Ascending aorta (tissue), 2 donors: ENCODE measurements around the gene HACD3. TPM values are rescaled to one million over a fixed set of nuclear protein-coding genes. Genes with fewer than 3 reads are reported as not detected.

ENCODE experiments used
- DNase-seq, 2 donors: peaks; one replicate each; pipeline ENCODE4 v3.0.0-alpha.2; 2019; ENCODE audit warnings: low spot score in 2 of 2
- H3K27ac ChIP-seq, 2 donors: fragments of 200-600 bp; sonication (generic); one replicate each; pipeline ENCODE4 v1.5.1; 2016 to 2017; ENCODE audit warnings: mild to moderate bottlenecking in 1 of 2
- H3K27me3 ChIP-seq: fragments of 200-600 bp; sonication (generic); one replicate; pipeline ENCODE4 v1.5.1; 2017
- H3K36me3 ChIP-seq, 2 donors: fragments of 200-600 bp; sonication (generic); one replicate each; pipeline ENCODE4 v1.5.1; 2016
- H3K4me1 ChIP-seq, 2 donors: fragments of 200-600 bp; sonication (generic); one replicate each; pipeline ENCODE4 v1.5.1; 2016 to 2017; ENCODE audit warnings: mild to moderate bottlenecking in 1 of 2
- H3K4me3 ChIP-seq, 2 donors: fragments of 200-600 bp; sonication (generic); one replicate each; pipeline ENCODE4 v1.5.1; 2016 to 2017; ENCODE audit warnings: mild to moderate bottlenecking in 1 of 2
- H3K9me3 ChIP-seq, 2 donors: fragments of 200-600 bp; sonication (generic); one replicate each; pipeline ENCODE4 v1.5.1; 2016
- intact Hi-C: fragments of 100-400 bp; cut with DNase I; formaldehyde crosslinking; loops from one replicate; pipeline ENCODE4 v1.15.1; 2023
- total RNA-seq: library from RNA; depleted of rRNA; stranded (reverse); fragments of >200 nt; gene quantifications from one replicate; pipeline ENCODE4 v1.1.0, GENCODE V29; 2016
- TF ChIP-seq, protein P1 (sequence below), 3 experiments: fragments of 200-600 bp in 2 of 3; fragments of 450-650 bp in 1 of 3; sonication (generic) in 2 of 3; IDR thresholded peaks; one replicate each; pipeline ENCODE4 v1.5.1; 2016 to 2019; ENCODE audit warnings: antibody characterized with exemption in 3 of 3, mild to moderate bottlenecking in 1 of 3, moderate library complexity in 1 of 3

HACD3 gene
- total RNA-seq, 1 donor from 2014 or later: 46.2 TPM

DNA sequence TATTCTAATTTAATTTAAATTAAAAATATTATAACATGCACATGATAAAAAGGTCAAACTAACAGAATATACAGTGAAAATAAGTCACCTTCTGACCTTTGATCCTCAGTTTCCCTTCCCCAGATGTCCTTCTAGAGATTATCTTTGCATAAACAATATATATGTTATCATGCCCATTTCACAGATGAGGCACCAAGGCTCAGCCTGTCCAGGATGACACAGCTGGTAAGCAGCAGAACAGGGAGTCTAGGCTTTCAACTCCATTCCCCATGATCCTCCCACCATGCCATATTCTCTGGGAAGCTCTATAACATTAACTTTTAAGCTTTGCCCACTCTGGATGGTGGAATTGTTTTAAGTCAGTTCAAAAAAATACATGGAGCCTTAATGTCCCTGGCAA, 92.8 kb downstream of the HACD3 start:
- Histone ChIP-seq H3K36me3 (peaks cover 13 to 18% of the 10 kb centered on the region in 2 donors), H3K27ac (no peak overlapping the region), H3K27me3 (no peaks in the 10 kb centered on the region), H3K9me3 (no peaks in the 10 kb centered on the region), H3K4me3 (no peak overlapping the region), H3K4me1 (no peaks in the 10 kb centered on the region)
- TF ChIP-seq, protein P1, sequence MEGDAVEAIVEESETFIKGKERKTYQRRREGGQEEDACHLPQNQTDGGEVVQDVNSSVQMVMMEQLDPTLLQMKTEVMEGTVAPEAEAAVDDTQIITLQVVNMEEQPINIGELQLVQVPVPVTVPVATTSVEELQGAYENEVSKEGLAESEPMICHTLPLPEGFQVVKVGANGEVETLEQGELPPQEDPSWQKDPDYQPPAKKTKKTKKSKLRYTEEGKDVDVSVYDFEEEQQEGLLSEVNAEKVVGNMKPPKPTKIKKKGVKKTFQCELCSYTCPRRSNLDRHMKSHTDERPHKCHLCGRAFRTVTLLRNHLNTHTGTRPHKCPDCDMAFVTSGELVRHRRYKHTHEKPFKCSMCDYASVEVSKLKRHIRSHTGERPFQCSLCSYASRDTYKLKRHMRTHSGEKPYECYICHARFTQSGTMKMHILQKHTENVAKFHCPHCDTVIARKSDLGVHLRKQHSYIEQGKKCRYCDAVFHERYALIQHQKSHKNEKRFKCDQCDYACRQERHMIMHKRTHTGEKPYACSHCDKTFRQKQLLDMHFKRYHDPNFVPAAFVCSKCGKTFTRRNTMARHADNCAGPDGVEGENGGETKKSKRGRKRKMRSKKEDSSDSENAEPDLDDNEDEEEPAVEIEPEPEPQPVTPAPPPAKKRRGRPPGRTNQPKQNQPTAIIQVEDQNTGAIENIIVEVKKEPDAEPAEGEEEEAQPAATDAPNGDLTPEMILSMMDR (IDR thresholded peaks at IDR 0.05): no peak
- intact Hi-C loops: no loop called here
- DNase-seq: no peak

DNA sequence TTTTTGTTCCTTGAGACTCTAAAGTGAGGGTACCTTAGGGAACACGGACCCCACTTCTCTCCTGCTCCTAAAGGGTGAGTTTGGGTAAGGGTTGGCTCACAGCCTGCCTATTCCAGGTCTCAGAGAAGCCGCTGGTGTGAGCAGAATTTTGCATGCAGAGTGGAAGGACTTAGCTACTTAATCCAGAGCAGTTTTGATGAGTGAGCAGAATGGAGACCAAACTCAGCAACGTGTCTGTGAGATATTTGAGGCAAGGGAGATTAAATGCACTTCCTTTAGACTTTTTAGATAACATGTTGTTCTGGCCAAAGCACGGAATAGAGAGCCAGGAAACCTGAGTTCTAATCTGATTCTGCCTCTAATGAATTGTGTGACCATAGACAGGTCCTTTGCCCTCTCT, 96.6 kb downstream of the HACD3 start:
- Histone ChIP-seq H3K4me1 (no peaks in the 10 kb centered on the region), H3K27ac (no peak overlapping the region), H3K9me3 (no peaks in the 10 kb centered on the region), H3K27me3 (no peaks in the 10 kb centered on the region), H3K36me3 (peaks cover 13 to 18% of the 10 kb centered on the region in 2 donors), H3K4me3 (no peak overlapping the region)
- TF ChIP-seq, protein P1 (IDR thresholded peaks at IDR 0.05): no peak
- DNase-seq: no peak
- intact Hi-C loops: no loop called here

Other genes with a start within 250 kb of the HACD3 start
- gene PARP16, start 243.6 kb upstream of the HACD3 start, total RNA-seq: 2.9 TPM
- gene RNU5A-1, start 234.4 kb upstream of the HACD3 start, total RNA-seq: not detected
- gene RNU5B-1, start 225.8 kb upstream of the HACD3 start, total RNA-seq: not detected
- not detected for gene IGDCC3, start 152.5 kb upstream of the HACD3 start, total RNA-seq
- 1.9 TPM for gene IGDCC4, start 107.5 kb upstream of the HACD3 start, total RNA-seq
- 69.0 TPM for gene DPP8, start 12.8 kb upstream of the HACD3 start, total RNA-seq
- gene INTS14, start 80.7 kb downstream of the HACD3 start, total RNA-seq: 14.5 TPM
- 2.0 TPM for gene SLC24A1, start 91.5 kb downstream of the HACD3 start, total RNA-seq